ENCODE results near the gene PIGV.

The PIGV gene

DNA sequence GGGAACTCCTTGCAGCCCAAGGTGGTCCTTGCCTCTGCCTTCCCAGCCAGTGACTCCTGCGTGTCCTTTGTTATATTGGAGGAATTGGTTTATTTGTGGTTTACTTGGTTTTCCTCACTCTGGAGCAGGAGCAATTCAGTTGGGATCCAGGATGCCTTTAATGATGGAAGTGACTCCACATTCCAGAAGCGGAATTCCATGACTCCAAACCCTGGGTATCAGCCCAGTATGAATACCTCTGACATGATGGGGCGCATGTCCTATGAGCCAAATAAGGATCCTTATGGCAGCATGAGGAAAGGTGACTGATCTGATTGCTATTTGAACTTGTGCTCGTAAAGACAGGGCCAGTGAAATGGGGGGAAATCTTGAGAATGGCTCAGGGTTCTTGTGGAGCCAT lies 15.1 kb upstream of the PIGV start:
- DNase-seq (ENCODE audit: low read depth), result no peak

DNA sequence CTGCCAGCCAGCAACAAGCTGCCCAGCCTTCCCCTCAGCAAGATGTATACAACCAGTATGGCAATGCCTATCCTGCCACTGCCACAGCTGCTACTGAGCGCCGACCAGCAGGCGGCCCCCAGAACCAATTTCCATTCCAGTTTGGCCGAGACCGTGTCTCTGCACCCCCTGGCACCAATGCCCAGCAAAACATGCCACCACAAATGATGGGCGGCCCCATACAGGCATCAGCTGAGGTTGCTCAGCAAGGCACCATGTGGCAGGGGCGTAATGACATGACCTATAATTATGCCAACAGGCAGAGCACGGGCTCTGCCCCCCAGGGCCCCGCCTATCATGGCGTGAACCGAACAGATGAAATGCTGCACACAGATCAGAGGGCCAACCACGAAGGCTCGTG lies 13.3 kb upstream of the PIGV start:
- no peak for DNase-seq (ENCODE audit: low read depth)

DNA sequence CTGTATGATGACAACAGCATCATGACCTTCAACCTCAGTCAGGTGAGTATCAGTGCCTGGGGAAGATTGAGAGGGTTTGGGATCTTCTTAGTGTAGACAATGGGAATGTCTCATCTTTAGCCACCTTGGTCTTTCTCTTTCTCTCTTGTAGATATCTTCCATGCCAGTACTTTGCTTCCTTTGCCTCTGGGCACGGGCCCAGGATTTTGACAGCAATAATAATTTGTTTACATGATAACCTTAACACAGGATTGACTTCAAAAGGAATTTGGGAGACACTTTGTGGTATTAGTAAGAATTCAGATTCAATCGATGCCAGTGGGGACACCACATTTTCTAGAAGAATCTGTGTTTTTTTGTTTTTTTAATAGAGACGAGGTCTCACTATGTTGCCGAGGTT lies 12.1 kb upstream of the PIGV start:
- no peak for DNase-seq (ENCODE audit: low read depth)

DNA sequence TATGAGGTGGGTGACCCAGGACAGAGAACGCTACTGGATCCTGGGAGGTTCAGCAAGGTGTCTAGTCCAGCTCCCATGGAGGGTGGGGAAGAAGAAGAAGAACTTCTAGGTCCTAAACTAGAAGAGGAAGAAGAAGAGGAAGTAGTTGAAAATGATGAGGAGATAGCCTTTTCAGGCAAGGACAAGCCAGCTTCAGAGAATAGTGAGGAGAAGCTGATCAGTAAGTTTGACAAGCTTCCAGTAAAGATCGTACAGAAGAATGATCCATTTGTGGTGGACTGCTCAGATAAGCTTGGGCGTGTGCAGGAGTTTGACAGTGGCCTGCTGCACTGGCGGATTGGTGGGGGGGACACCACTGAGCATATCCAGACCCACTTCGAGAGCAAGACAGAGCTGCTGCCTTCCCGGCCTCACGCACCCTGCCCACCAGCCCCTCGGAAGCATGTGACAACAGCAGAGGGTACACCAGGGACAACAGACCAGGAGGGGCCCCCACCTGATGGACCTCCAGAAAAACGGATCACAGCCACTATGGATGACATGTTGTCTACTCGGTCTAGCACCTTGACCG lies 8.6 kb upstream of the PIGV start:
- DNase-seq (ENCODE audit: low read depth), result no peak

DNA sequence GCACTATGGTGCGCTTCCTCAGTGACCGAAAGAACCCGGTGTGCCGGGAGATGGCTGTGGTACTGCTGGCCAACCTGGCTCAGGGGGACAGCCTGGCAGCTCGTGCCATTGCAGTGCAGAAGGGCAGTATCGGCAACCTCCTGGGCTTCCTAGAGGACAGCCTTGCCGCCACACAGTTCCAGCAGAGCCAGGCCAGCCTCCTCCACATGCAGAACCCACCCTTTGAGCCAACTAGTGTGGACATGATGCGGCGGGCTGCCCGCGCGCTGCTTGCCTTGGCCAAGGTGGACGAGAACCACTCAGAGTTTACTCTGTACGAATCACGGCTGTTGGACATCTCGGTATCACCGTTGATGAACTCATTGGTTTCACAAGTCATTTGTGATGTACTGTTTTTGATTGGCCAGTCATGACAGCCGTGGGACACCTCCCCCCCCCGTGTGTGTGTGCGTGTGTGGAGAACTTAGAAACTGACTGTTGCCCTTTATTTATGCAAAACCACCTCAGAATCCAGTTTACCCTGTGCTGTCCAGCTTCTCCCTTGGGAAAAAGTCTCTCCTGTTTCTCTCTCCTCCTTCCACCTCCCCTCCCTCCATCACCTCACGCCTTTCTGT lies 7.3 kb upstream of the PIGV start:
- no peak for DNase-seq (ENCODE audit: low read depth)

DNA sequence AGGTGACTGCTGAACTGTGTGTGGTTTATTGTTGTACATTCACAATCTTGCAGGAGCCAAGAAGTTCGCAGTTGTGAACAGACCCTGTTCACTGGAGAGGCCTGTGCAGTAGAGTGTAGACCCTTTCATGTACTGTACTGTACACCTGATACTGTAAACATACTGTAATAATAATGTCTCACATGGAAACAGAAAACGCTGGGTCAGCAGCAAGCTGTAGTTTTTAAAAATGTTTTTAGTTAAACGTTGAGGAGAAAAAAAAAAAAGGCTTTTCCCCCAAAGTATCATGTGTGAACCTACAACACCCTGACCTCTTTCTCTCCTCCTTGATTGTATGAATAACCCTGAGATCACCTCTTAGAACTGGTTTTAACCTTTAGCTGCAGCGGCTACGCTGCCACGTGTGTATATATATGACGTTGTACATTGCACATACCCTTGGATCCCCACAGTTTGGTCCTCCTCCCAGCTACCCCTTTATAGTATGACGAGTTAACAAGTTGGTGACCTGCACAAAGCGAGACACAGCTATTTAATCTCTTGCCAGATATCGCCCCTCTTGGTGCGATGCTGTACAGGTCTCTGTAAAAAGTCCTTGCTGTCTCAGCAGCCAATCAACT lies 6.4 kb upstream of the PIGV start:
- no peak for DNase-seq (ENCODE audit: low read depth)

DNA sequence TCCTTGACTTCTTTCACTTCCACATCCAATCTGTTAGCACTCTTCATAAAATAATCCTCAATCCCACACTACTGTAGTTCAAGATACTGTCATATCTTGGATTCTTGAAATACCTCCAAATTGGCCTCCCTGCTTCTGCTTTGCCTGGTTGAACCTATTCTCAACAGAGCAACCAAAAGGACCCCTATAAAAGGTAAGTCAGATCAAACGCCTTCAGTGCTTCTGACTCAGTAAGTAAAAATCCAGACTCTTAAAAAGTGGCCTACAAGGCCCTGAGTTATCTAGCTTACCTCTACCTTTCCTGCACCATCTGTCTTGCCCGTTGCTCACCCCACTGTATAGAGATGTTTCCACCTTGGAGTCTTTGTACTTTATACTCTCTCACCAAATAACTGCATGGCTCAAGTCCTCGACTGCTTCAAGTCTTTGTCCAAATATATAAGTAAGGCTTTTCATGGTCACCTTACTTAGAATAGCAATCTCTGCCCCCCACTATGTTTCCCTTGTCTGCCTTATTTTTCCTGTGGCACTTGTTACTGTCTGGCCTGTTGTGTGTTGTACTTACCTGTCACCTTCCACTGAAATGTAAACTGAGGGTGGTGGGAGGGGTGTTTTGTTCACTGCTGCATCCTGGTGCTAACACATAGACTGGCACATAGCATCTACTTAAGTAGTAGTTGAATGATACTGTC lies 5.1 kb upstream of the PIGV start:
- no peak for DNase-seq (ENCODE audit: low read depth)

DNA sequence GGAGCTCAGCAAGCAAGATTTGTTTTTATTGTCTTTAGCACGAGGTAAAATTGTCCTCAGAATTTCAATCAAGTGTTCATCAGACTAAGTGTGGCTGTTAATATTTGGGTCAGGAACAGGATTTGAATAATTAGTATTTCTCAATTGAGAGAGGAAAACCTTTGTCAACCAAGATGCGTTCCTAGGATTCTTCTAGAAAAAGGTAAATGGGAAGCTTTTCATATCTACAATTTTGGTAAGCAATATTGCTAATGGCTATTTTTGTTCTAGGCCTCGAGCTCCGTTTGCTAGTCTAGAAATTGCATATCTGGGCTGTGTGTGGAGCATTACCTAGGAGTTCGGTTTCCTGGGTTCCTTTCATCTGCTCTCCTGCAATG lies 4.1 kb upstream of the PIGV start:
- DNase-seq (ENCODE audit: low read depth), result no peak

DNA sequence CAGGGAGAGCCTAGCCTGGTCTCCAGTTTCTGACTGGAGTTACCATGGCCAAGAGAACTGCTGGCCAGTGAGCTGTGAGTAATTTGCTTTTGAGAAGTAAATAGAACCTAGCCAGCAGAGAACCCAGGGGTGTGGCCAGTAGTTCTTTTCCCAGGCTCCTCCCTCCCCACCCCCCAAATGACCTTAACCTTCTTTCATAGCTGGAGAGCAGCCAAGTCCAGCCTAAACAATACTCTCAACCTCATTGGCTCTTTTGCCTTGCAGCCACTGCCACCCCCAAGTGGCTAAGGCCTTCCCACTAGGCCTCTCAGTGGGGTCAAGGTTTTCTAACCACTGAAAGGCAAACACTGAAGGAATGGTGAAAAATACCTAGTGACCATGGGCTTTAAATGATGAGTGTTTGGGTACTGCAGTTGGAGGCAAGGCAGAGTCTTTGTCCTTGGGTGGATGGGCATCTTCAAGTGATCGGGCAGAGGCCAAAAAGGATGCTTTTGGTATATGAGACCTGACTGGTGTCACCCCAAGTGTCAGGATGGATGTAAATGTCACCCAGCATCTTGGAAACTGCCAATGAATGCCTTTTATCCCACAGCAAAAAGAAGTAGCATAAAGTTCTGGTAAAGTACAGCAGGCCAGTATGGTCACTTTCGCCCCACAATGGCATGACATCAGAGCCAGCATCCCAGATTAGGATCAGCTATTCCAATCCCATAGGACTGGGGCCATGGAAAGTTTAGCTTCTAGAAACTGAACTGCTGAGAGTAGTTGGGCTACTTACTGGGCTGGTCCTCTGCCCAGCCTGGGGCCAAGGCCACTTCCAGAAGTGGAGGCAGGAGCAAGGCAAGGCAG lies 3.5 kb upstream of the PIGV start:
- no peak for DNase-seq (ENCODE audit: low read depth)

DNA sequence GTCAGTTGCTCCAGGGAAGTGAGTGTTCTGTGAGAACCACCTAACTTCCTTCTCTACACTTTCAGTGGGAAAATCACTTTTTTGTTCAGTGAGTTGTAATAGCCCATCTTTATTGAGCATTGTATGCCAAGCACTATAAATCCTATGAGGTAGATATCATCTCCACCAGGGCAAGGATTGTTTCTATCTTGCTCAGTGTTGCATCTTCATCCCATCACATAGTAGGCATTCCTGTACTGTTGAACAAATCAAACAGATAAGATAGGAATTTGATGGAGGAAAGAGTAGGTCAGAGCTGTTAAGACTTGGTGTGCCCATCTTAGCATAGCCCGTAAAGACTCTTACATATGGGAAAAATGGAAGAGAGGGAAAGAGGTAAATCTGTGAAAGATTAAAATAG lies 2.9 kb upstream of the PIGV start:
- no peak for DNase-seq (ENCODE audit: low read depth)

DNA sequence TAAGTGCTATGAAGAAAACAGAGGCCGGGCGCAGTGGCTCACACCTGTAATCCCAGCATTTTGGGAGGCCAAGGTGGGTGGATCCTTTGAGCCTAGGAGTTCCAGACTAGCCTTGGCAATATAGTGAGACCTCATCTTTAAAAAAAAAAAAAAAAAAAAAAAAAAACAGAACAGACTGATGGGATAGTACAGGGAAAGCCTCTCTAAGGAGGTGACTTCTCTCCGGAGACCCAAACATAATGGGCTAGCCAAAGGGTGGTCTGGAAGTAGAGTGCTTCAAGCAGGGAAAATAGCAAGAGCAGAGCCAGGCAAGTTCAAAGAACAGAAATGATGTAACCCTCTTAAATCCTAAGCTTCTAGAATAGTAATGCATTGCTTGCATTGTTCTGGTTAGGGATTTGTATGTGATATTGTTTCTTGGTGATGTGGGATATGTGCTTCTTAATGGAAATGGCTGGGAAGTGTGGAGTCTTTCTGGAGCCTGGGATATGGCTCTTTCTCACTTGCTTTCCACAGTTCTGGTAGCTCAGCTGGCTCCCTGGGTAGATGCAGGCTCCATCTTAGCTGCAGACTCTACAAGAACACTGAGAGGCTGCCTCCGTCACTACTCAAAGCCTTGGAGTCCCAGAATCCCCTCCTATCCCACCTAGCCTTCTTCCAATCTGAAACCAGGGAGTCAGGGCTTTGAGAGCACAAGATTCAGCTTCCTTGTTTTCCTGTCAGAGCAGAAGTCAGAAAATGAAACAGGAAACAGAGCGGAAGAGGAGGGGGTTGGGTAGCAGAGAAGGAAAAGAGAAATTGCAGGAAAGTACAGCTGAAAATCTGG lies 1.9 kb upstream of the PIGV start:
- no peak for DNase-seq (ENCODE audit: low read depth)

DNA sequence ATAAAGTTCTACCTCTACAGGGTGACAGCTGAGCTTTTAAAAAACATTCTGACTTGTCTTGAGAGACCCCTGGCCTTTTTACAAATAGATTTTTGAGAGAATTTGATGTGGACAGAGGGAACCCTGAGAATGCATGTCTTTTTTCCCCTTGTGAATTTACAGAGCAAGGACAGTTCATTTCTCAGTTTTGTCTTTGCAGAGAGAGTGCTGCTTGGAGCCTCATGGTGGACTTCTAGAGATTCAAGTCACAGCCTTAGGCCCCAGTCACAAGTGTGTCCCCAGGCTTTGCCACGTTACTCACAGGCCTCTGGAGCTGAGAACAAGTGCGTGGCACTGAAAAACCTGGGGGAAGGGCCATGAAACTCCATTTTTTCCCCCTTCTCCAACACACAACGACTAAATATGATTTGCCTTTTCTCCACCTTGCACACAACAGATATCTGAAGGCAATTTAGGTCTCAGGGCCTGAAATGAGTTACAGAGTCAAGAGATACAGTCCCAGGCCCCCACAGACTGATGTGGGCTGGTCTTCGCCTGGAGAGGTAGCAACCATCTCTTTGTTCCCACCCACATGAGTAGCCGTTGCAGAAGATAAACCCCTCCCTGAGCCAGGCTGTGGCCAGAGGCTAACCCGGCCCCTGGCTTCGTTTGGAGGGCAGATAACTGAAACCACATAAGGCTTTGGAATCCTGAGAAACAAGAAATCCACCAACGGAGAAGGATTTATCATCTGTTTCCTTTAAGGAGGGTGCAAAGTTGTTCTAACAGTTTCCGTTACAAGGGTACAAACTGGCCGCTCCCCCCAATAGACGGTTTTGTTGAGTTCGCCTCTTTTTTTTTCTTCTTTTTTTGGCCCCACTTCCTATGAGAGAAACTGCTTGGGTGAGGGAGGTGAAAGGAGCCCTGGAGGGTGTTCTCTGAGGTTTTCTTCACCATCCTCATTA lies 1.0 kb upstream of the PIGV start:
- no peak for DNase-seq (ENCODE audit: low read depth)

DNA sequence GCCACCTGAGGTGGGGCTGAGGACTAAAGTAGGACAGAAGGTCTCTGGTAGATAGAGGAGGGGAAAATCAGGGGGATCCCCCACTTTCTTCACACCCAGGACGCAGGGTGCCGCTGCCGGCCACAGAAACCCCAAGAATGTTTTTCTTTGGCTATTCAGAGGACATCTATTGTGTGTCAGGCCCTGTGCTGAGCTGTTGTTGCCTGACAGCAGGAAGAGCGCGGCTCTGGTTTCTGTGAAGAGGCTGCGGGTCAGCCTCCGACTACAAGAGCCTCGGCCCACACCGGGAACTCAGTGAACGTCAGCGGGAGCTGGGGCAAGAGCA lies 407 bp upstream of the PIGV start:
- DNase-seq (ENCODE audit: low read depth), result peak; percentile 76

DNA sequence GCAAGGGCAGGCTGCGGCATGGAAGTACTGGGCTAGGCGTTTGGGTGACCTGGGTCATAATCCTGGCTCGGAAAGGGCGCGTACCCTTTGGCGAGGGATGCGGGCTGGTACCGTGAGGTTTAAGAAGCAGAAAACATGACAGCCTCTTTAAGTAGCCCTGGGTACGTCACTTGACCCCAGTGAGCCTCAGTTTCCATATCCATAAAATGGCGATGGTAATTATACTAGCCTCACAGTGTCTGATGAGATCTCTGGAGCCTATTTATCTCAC lies 700 bp downstream of the PIGV start:
- no peak for DNase-seq (ENCODE audit: low read depth)

DNA sequence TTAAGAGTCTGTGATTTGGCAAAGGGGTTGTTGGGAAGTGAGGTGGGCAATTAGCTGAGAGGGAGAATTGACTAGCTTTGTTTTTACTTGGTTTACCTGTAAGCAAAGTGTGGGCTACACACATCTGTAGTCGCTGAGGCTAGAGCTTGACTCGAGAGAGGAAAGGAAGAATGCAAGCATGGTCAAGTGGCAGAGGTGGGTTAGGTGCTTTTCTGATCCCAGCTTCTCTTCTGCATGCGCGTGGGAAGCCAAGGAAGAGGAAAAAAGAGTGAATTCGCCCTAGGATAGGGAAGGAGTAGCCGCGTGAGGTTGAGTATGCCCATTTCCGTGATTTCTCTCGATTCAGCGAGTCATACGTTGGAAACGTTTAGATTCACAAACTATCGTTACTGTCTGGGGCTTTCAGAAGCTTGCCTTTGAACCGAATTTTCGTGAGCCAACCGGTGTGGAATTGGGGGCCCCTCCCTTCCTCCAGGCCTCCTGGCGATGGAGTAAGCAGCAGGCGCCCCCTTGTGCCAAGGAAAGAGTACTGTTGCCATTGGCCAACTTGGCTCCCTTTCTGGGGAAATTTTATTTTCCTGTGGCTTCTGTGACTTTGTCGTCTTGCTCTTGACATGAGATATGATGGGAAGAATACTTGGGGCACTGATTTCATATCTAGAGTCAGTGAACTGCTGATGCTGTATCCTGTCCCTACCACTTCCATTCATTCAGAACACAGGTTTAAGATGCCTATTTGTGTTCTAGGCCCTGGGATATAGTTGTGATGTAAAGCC lies 1.3 kb downstream of the PIGV start:
- peak; percentile 82 for DNase-seq (ENCODE audit: low read depth)

DNA sequence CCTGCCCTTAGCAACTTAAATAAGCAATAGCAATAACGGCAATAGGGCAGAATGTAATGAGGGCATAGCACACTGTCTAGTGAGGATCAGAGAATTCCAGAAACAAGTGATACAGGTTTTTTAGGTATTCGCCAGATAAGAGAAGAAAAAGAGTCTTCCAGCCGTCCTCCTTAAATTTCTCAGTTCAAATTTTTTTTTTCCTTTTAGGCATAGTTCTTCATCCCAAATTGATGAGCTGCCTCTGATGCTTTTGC lies 1.8 kb downstream of the PIGV start:
- DNase-seq (ENCODE audit: low read depth), result no peak

DNA sequence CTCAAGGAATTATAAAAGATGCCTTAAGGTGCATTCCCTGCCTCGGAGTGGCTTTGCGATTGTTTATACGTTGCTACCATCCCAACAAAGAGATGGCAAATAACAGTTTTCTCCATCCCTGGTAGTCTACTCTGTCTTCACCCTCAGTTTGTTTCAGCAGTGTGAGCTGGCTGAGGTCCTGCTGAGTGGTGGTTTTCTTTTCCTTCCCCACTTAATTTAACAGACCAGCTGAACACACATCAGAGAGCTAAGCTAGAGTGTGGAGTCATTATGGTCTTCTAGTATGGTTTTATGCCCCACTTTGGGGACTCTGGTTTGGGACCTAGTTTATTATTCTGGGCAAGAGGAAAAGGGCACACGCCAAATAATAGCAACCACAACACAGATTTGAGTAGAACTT lies 2.2 kb downstream of the PIGV start:
- no peak for DNase-seq (ENCODE audit: low read depth)

DNA sequence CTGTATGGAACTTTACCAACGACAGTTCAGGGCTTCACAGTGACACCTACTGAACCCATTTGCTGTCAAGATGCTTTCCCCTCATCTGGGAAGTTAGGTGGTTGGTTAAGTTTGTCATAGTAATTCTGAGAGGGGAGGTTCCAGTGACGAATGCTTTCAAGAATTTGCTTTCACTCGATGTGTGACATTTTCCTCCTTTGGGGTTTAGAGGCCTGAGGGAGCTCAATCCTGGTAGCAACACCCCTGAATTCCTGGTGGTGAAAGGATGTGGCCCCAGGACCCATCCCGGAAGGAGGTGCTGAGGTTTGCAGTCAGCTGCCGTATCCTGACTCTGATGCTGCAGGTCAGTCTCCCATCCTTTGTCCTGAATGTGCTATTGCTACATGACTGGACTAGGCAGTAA lies 2.8 kb downstream of the PIGV start:
- DNase-seq (ENCODE audit: low read depth), result no peak

DNA sequence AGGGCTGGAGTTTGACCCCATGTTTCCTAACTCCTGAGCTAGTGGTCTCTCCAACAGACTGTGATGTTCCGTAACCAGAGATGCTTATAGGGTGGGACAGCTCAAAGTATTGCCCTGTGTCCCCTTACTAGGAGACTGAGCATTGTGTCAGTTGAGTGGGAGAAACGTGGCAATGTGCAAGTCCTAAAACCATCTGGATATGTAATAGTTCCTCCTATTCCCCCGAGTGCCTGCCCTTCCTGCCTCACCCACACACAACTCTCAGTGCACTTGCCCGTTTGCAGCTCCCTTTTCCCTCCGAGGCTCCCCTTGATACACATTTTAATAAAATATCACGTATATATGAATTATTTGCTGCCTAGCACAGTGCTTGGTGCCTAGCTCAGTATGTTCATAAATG lies 3.4 kb downstream of the PIGV start:
- DNase-seq (ENCODE audit: low read depth), result no peak

DNA sequence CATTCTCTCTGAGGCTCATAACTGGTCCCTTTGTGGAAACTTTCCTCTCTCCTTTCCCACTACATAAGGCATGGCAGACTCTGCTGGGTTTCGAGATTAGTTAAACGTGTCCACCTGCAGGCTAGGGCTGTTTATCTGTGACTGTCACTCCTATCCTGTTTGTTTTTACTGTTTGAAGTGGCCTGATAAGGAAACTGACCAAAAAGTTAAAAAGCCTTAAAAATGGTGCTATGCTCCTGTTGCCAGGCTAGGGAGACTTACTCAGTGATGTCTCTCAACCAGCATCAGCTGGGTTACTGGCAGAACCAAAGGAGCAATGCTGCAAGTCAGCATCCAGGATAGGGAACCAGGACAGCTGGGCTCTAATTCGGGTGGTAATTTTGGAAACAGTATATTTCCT lies 3.9 kb downstream of the PIGV start:
- DNase-seq (ENCODE audit: low read depth), result no peak

DNA sequence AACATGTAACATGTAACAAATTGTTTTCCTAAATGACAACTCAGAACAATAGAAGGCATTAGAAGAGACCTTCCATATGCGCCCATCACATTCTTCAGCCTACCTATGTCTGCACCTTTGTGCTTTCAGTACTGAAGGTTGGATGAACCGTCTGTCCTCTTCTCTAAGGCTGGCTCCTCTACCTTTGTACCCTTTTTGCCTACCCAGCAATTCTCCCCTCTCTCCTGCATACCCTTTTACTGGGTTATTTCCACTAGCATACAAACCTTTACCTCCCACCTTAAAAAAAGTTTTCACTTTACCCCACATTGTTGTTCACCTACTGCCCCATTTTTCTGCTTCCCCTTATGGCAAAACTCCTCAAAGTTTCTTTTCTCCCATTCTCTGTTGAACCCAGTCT lies 5.2 kb downstream of the PIGV start:
- no peak for DNase-seq (ENCODE audit: low read depth)

All from activated gamma-delta T cell treated with anti-CD3 and anti-CD28 coated beads, Interleukin-2, amount 50 U/mL, for 16 hours (primary cell).